ENCODE results near the gene IGF2R.
A peak's percentile ranks its signal among the peaks of the same experiment; 100 is the strongest.
"Not testable (repeated sequence)": the region's sequence is repeated elsewhere in the genome, so short reads cannot be mapped to it uniquely, and the experiment has no call there.

IGF2R gene

GRCh38 chr6:160078883-160079685 lies 110.2 kb downstream of the IGF2R start:
- DNase-seq: no peak

DNA sequence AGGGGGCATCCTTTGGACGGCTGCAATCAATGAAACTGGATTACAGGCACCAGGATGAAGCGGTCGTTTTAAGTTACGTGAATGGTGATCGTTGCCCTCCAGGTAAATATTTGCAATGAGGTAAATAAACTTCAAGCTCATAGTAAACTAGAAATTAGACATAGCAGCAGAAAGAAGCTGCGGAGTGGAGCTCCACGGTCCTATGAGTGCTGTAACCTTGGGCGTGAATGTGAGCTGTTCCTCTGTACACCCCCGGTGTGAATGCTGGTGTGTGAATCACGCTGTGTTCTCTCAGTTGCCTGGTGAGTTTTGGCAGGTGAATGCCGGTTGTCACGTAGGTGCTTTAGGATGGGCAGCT lies 110.8 kb downstream of the IGF2R start:
- no peak for DNase-seq

- no peak for DNase-seq
These were observed 111.2 kb downstream of the IGF2R start for GRCh38 chr6:160080097-160080496.

DNA sequence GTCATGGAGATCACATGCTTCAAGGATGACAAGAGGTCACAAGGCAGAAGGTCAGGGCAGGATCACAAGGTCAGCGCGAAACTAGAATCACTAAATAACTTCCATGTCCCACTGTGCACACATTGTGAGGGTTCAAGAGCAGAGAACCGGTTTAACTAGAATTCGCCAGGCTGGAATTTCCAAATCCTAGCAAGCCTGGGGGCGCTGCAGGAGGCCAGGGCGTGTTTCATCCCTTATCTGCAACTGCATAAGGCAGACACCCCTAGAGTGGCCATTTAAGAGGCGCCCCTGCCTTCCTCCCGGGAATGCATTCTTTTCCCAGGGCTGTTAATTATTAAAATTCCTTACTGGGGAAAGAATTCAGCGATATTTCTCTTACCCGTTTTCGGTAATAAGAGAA lies 112.5 kb downstream of the IGF2R start:
- DNase-seq: no peak

- no peak for DNase-seq
These were observed 113.7 kb downstream of the IGF2R start for GRCh38 chr6:160082627-160083026.

GRCh38 chr6:160084198-160084776 lies 115.4 kb downstream of the IGF2R start:
- no peak for DNase-seq

GRCh38 chr6:160085226-160085625 lies 116.3 kb downstream of the IGF2R start:
- no peak for DNase-seq

GRCh38 chr6:160085713-160086505 lies 117.0 kb downstream of the IGF2R start:
- no peak for DNase-seq

DNA sequence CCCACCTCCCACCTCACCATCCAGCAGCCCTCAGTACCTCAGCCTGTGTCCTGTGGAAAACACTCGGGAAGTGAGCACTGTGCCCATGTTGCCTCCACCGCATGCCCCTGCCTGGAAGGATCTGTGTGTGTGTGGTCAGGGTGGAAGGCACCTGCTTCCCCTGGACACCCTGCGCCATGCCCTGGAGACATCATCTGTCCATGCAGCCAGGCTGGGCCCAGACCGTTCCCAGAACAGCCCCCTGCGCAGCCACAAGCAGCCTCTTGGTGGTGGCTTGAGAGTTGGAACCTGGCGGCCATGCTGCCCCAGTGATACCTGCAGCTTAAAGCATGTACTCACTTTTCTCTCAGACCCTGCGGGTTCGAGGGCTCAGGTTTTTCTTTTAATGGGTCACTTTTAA lies 117.9 kb downstream of the IGF2R start:
- no peak for DNase-seq

- DNase-seq: peak in 1 of 2 experiments; percentile 6
These were observed 119.3 kb downstream of the IGF2R start for GRCh38 chr6:160088069-160088783.

- no peak for DNase-seq
These were observed 120.1 kb downstream of the IGF2R start for GRCh38 chr6:160088784-160089533.

DNA sequence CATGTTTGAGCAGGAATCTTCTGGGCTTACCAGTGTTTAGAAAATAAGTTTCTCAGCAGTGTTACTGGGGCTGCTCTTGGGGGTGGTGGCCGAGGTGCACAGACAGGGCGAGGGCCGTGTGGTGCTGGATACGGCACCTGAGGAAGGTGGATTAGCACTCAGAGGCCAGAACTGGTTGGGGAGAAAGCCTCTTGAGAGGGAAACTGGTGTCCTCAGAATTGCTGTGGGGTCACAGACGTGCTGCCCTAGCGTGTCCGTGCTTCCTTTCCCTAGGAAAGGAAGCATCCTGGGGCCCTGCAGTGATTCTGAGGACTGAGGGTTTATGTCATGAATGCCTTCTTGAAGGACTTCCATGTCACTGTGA lies 120.6 kb downstream of the IGF2R start:
- no peak for DNase-seq

- not testable (repeated sequence) for DNase-seq
These were observed 121.8 kb downstream of the IGF2R start for GRCh38 chr6:160090442-160091239.

DNA sequence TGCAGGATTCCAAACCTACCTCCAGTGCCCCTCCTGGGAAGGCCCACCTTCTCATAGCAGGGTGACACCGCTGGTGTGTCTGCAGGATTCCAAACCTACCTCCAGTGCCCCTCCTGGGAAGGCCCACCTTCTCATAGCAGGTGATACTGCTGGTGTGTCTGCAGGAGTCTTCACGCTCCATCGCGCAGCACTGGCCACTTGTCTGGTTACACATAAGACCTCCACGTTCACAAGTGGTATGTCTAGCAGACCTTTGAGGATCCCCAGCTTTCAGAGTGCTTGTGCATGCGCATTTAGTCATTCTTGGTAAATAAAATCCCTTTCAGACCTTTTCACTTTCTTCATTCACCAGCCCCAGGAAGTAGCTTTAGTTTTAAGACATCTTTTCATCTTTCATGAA lies 123.3 kb downstream of the IGF2R start:
- DNase-seq: not testable (repeated sequence)

DNA sequence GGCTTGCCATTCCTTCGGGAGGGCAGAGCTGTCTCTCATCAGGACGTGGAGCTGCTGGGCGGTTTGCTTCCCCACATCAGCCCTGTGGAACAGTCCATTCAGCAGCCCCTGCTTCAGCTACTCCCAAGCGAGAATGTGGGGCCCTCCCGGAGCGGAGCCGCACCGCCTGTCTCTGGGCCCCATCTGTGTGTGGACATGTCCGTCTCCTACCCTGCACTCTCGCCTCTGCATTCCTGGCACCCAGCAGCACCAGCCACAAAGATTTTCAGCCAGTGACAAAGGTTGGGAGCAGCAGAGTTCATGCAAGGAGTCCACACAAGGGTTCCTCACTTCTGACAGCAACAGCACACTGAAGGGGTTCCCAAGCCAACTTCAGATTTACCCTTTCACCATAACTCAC lies 123.7 kb downstream of the IGF2R start:
- DNase-seq: no peak

- DNase-seq: no peak
These were observed 124.2 kb downstream of the IGF2R start for GRCh38 chr6:160093061-160093460.

GRCh38 chr6:160093946-160094345 lies 125.1 kb downstream of the IGF2R start:
- DNase-seq: no peak

GRCh38 chr6:160095146-160095845 lies 126.4 kb downstream of the IGF2R start:
- no peak for DNase-seq

DNA sequence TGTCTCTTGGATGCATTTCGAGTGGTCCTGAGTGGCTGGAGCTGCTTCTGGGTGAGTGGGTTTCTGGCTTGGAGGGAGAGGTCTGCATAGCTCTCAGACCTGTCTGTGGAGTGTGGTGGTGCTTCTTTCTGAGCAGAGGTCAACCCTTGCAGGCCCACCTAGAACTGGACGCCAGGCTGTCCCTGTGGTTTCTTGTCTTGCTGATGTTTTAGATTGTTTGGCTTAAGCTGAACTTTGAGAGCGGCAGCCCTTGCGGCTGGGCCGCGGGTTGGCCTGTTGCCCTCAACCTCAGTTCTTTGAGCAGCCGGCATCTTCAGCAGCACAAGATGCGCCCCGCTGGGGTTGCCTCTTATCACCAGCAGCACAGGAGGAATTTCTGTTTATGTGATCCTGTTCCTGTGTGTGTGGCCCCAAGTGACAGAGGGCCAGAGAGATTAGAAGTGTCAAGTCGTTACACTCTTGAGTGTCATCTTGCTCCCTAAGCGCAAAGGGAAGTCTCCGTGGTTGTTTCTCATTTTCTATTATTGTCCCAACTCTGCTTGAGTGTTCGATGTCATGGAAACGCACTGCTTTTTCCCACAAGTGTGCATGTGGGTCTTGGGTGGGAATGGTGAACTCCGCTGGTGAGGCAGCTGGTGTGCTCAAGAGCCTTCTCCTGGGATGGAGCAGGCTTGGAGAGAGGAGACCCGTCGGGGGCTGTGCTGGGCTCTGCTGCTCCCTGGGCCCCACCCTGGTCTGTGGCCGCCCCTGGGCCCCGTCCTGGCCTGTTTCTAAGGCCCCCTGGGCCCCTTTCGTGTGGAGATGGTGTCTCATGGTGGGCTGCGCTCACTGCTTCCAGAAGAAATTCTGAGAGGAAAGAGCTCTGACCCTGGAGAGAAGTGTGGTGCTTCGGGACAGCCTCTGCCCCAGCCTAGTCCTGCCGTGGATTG lies 132.7 kb downstream of the IGF2R start:
- no peak for DNase-seq

DNA sequence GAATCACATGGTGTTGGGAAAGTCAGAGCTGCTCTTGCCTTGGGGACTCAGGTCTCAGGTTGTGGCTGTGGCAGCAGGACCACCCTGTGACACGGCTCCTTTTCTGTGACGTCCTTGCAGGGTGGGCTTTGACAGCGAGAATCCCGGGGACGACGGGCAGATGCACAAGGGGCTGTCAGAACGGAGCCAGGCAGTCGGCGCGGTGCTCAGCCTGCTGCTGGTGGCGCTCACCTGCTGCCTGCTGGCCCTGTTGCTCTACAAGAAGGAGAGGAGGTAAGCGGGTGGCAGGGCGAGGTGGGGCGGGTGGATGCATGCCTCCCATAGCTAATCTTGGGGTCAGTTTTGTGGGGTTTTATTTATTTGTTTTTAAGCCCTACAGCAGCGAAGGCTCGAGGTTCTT lies 133.5 kb downstream of the IGF2R start:
- DNase-seq: no peak

All from SHP77 (cell line).